DND-41 (cell line): ENCODE measurements around the gene PANX1.

Source experiments
- CTCF ChIP-seq: IDR thresholded peaks from 2 replicates; pipeline ENCODE4 v1.5.1; 2012; ENCODE audit warnings: borderline replicate concordance, low read length, moderate library complexity, mild to moderate bottlenecking; ENCODE audit not compliant: poor library complexity, severe bottlenecking; ENCODE audit errors: extremely low read depth
- EZH2 ChIP-seq: IDR thresholded peaks from 3 replicates; pipeline ENCODE4 v1.6.1; 2012; ENCODE audit warnings: borderline replicate concordance, low read depth, mild to moderate bottlenecking, moderate library complexity, low read length, inconsistent platforms; ENCODE audit not compliant: severe bottlenecking

GRCh38 chr11:94131047-94131717 lies 2.5 kb downstream of the PANX1 start:
- TF ChIP-seq CTCF = no peak
- no peak for TF ChIP-seq EZH2
